IMR-90 (cell line): Measurements from ENCODE around the gene ADAM12. TPM values are rescaled to one million over a fixed set of nuclear protein-coding genes. Genes with fewer than 3 reads are reported as not detected.

Source experiments
- ATAC-seq: fragments of 200-7000 bp; cut with Tn5 transposase; 2 replicates; pipeline ENCODE4 v1.9.1; 2020; ENCODE audit warnings: low read depth, mild to moderate bottlenecking, moderate library complexity
- BruUV-seq: library from RNA; stranded (reverse); fragments of 400-500 nt; replicated peaks from 2 replicates; lab custom pipeline; 2021; lab: Mats Ljungman, UMichigan
- CTCF ChIA-PET: fragments of 300-600 bp; formaldehyde crosslinking; extraction: SDS; loops from one replicate; lab custom pipeline; 2021; ENCODE audit warnings: antibody characterized with exemption; lab: Yijun Ruan, JAX
- POLR2A ChIA-PET: fragments of 300-600 bp; sonication (Branson Sonifier 250); formaldehyde crosslinking; loops from one replicate; lab custom pipeline; 2022; ENCODE audit warnings: antibody characterized with exemption; ENCODE audit not compliant: unreplicated experiment; lab: Charles Lee
- DNase-seq: peaks from one replicate; pipeline ENCODE4 v3.0.0; 2013
- H2AFZ ChIP-seq: replicated peaks from 2 replicates; pipeline ENCODE3; 2013; ENCODE audit warnings: low read length, mild to moderate bottlenecking; ENCODE audit not compliant: poor library complexity
- H2AK5ac ChIP-seq: 2 replicates; pipeline ENCODE4 v1.6.1; 2013; ENCODE audit warnings: low read depth, low read length, inconsistent platforms
- H2AK9ac ChIP-seq: replicated peaks from 2 replicates; pipeline ENCODE3; 2013; ENCODE audit warnings: mild to moderate bottlenecking, low read depth, low read length, moderate library complexity; ENCODE audit not compliant: poor library complexity
- H2BK120ac ChIP-seq: 2 replicates; pipeline ENCODE4 v1.6.1; 2013; ENCODE audit warnings: low read depth, low read length, inconsistent platforms
- H2BK15ac ChIP-seq: 3 replicates; pipeline ENCODE4 v1.6.1; 2013; ENCODE audit warnings: low read depth, low read length, inconsistent platforms
- H2BK20ac ChIP-seq: 2 replicates; pipeline ENCODE4 v1.6.1; 2013; ENCODE audit warnings: low read depth, mild to moderate bottlenecking, inconsistent platforms, low read length, moderate library complexity
- H2BK5ac ChIP-seq: 2 replicates; pipeline ENCODE4 v1.6.1; 2013; ENCODE audit warnings: mild to moderate bottlenecking, low read depth, low read length, inconsistent platforms; ENCODE audit not compliant: poor library complexity, severe bottlenecking
- H3K14ac ChIP-seq: replicated peaks from 2 replicates; pipeline ENCODE4 v1.6.1; 2013; ENCODE audit warnings: low read depth, low read length, inconsistent platforms
- H3K18ac ChIP-seq: 2 replicates; pipeline ENCODE4 v1.6.1; 2013; ENCODE audit warnings: low read depth, low read length, control low read depth
- H3K23ac ChIP-seq: 2 replicates; pipeline ENCODE4 v1.6.1; 2013; ENCODE audit warnings: low read depth, low read length, inconsistent platforms
- H3K27ac ChIP-seq: 2 replicates; pipeline ENCODE4 v1.5.1; 2013; ENCODE audit warnings: mild to moderate bottlenecking, control low read depth, low read length; ENCODE audit not compliant: insufficient read depth
- H3K27me3 ChIP-seq: 2 replicates; pipeline ENCODE4 v1.6.1; 2013; ENCODE audit warnings: low read length; ENCODE audit not compliant: control insufficient read depth, insufficient read depth
- H3K36me3 ChIP-seq: 2 replicates; pipeline ENCODE4 v1.6.1; 2013; ENCODE audit warnings: low read length, mixed read lengths; ENCODE audit not compliant: control insufficient read depth, insufficient read depth
- H3K4ac ChIP-seq: 2 replicates; pipeline ENCODE4 v1.6.1; 2013; ENCODE audit warnings: low read depth, low read length, inconsistent platforms
- H3K4me1 ChIP-seq: 2 replicates; pipeline ENCODE4 v1.6.1; 2013; ENCODE audit warnings: low read length, mixed read lengths; ENCODE audit not compliant: control insufficient read depth, insufficient read depth
- H3K4me2 ChIP-seq: 2 replicates; pipeline ENCODE4 v1.6.1; 2013; ENCODE audit warnings: low read depth, mild to moderate bottlenecking, control low read depth, low read length, moderate library complexity
- H3K4me3 ChIP-seq: 2 replicates; pipeline ENCODE4 v1.5.1; 2013; ENCODE audit warnings: low read depth, mild to moderate bottlenecking, control low read depth, low read length, moderate library complexity; ENCODE audit not compliant: insufficient read depth
- H3K56ac ChIP-seq: 2 replicates; pipeline ENCODE4 v1.6.1; 2013; ENCODE audit warnings: low read length, inconsistent platforms; ENCODE audit not compliant: insufficient read depth; ENCODE audit errors: extremely low read depth
- H3K79me1 ChIP-seq, 2 experiments: 2 replicates each; pipeline ENCODE4 v1.6.1; 2013; ENCODE audit warnings: low read length in 2 of 2, inconsistent platforms in 1 of 2, low read depth in 1 of 2
- H3K9ac ChIP-seq: 2 replicates; pipeline ENCODE4 v1.6.1; 2013; ENCODE audit warnings: low read depth, low read length, control low read depth
- H3K9me1 ChIP-seq: 2 replicates; pipeline ENCODE4 v1.6.1; 2013; ENCODE audit warnings: low read length, inconsistent platforms; ENCODE audit not compliant: insufficient read depth
- H3K9me3 ChIP-seq: 2 replicates; pipeline ENCODE4 v1.6.1; 2013; ENCODE audit warnings: low read length; ENCODE audit not compliant: control insufficient read depth, insufficient read depth
- H4K20me1 ChIP-seq: 2 replicates; pipeline ENCODE4 v1.6.1; 2013; ENCODE audit warnings: low read length, inconsistent platforms; ENCODE audit not compliant: insufficient read depth
- H4K5ac ChIP-seq: 2 replicates; pipeline ENCODE4 v1.6.1; 2013; ENCODE audit warnings: mild to moderate bottlenecking, low read depth, low read length, control low read depth
- H4K8ac ChIP-seq, 2 experiments: 2 replicates each; pipeline ENCODE4 v1.6.1; 2013; ENCODE audit warnings: low read depth in 2 of 2, low read length in 2 of 2, control low read depth in 1 of 2, inconsistent platforms in 1 of 2
- H4K91ac ChIP-seq: 2 replicates; pipeline ENCODE4 v1.6.1; 2013; ENCODE audit warnings: low read depth, low read length, inconsistent platforms; ENCODE audit not compliant: insufficient read depth
- CTCF ChIP-seq: conservative IDR thresholded peaks from 2 replicates; pipeline ENCODE4 v1.5.1; 2012; ENCODE audit warnings: mild to moderate bottlenecking, low read depth, low read length, improper control_type of control experiment
- ELK1 ChIP-seq: fragments of 150-350 bp; IDR thresholded peaks from 2 replicates; pipeline ENCODE4 v1.6.1; 2016; ENCODE audit warnings: low read depth, mild to moderate bottlenecking, low read length, moderate library complexity, borderline replicate concordance
- NFE2L2 ChIP-seq: fragments of 150-350 bp; IDR thresholded peaks from 2 replicates; pipeline ENCODE4 v1.6.1; 2016; ENCODE audit warnings: low read depth, mild to moderate bottlenecking, low read length
- RAD21 ChIP-seq: IDR thresholded peaks from 2 replicates; pipeline ENCODE4 v1.6.1; 2012; ENCODE audit warnings: low read length, improper control_type of control experiment
- RCOR1 ChIP-seq: IDR thresholded peaks from 2 replicates; pipeline ENCODE4 v1.6.1; 2012; ENCODE audit warnings: mild to moderate bottlenecking, low read length, improper control_type of control experiment; ENCODE audit not compliant: insufficient replicate concordance
- SMC3 ChIP-seq: fragments of 150-350 bp; IDR thresholded peaks from 2 replicates; pipeline ENCODE4 v1.6.1; 2016; ENCODE audit warnings: low read depth, mild to moderate bottlenecking, antibody characterized with exemption, low read length, moderate library complexity
- USF2 ChIP-seq: fragments of 150-350 bp; IDR thresholded peaks from 2 replicates; pipeline ENCODE4 v1.6.1; 2017; ENCODE audit warnings: mild to moderate bottlenecking, antibody characterized with exemption, low read length, low read depth
- WGBS, 2 experiments: methylation state at CpG; one replicate each; pipeline versions ENCODE4 v1.1.5 to v1.1.7; 2013; ENCODE audit warnings: missing lambda C conversion rate in 2 of 2; ENCODE audit not compliant: insufficient read length in 1 of 2; ENCODE audit errors: extremely low coverage in 2 of 2; 5-methylcytosine and 5-hydroxymethylcytosine counted together
- dilution Hi-C: fragments of 300-500 bp; cut with HindIII; formaldehyde crosslinking; loops from one replicate; pipeline ENCODE4 v1.14.3; 2018; ENCODE audit warnings: low sequenced_read_pairs; ENCODE audit not compliant: unreplicated experiment
- in situ Hi-C: fragments of 300-500 bp; cut with MboI; formaldehyde crosslinking; loops from 3 replicates; pipeline ENCODE4 v1.14.3; 2019; ENCODE audit warnings: low sequenced_read_pairs, inconsistent platforms, mixed read lengths
- intact Hi-C: fragments of 100-400 bp; cut with micrococcal nuclease; formaldehyde crosslinking; loops from 2 replicates; pipeline ENCODE4 v1.10.0; 2022
- polyA plus RNA-seq, 3 experiments: library from polyadenylated mRNA; depleted of rRNA; stranded (reverse); fragments of >200 nt; gene quantifications; 2 replicates each; pipeline ENCODE4 v1.2.3, GENCODE V29; 2012; ENCODE audit warnings: low replicate concordance in 1 of 3
- total RNA-seq: library from RNA; depleted of rRNA; stranded (reverse); fragments of >200 nt; gene quantifications from 2 replicates; pipeline ENCODE4 v1.2.3, GENCODE V29; 2012

The ADAM12 gene
- total and polyA plus RNA-seq, 2 of the 4 experiments (the other 2 are of a cell fraction), result 9.6 to 10.2 TPM

- H3K4ac ChIP-seq, result no peak overlapping the region
- dilution Hi-C loops, result no loop called here
- no peak overlapping the region for H3K14ac ChIP-seq
- no peaks in the 10 kb centered on the region; the same call in 1 of the 2 replicates for H3K27me3 ChIP-seq
- no peaks in the 10 kb centered on the region; a peak in 1 of 4 replicates for H3K79me1 ChIP-seq
- DNase-seq, result no peak
- H2BK120ac ChIP-seq, result no peak overlapping the region
- no peak overlapping the region for H3K56ac ChIP-seq
- H4K20me1 ChIP-seq, result no peaks in the 10 kb centered on the region
- no peak for ATAC-seq
- H3K9me1 ChIP-seq, result peaks cover 5% of the 10 kb centered on the region; the same call in 1 of the 2 replicates
- H4K5ac ChIP-seq, result no peak overlapping the region
- H3K23ac ChIP-seq, result no peak overlapping the region
- H3K36me3 ChIP-seq, result no peaks in the 10 kb centered on the region
- H2BK5ac ChIP-seq, result no peak overlapping the region
- TF ChIP-seq ELK1 (no peak), NFE2L2 (no peak), USF2 (no peak), RAD21 (no peak), RCOR1 (no peak), CTCF (no peak), SMC3 (no peak)
- no peak overlapping the region for H2AFZ ChIP-seq
- H3K27ac ChIP-seq, result no peak overlapping the region
- no peak overlapping the region for H2BK20ac ChIP-seq
- no peak overlapping the region for H3K4me2 ChIP-seq
- no peak overlapping the region for H2BK15ac ChIP-seq
- no TSS peak for BruUV-seq
- peaks cover 4% of the 10 kb centered on the region for H3K4me1 ChIP-seq
- H3K9me3 ChIP-seq, result no peaks in the 10 kb centered on the region
- H3K18ac ChIP-seq, result no peak overlapping the region
- CTCF ChIA-PET, result no interaction called here
- no peak overlapping the region for H4K91ac ChIP-seq
- H3K4me3 ChIP-seq, result no peak overlapping the region
- 100% methylated on average over 2 of the region's 2 CpGs; no CpG with 5 or more reads in 1 of the 2 experiments for WGBS, 2 experiments
- no peak overlapping the region for H3K9ac ChIP-seq
- intact Hi-C loops, result no loop called here
- no peak overlapping the region for H4K8ac ChIP-seq
- no peak overlapping the region for H2AK5ac ChIP-seq
- POLR2A ChIA-PET, result no interaction called here
- in situ Hi-C loops, result no loop called here
- no peak overlapping the region for H2AK9ac ChIP-seq
These were observed 245.2 kb downstream of the ADAM12 start for GRCh38 chr10:126143117-126143516.
